Ovary (tissue), 9 donors: ENCODE data around the gene SGMS1. TPM values are rescaled to one million over a fixed set of nuclear protein-coding genes. Genes with fewer than 3 reads are reported as not detected.

Source experiments
- DNase-seq, 5 donors: peaks; one replicate each; pipeline ENCODE4 v3.0.0-alpha.2; 2019 to 2020
- H3K27ac ChIP-seq, 2 donors: fragments of 200-600 bp; one replicate each; pipeline versions ENCODE4 v1.5.1 to v1.8.0; 2019 to 2022
- H3K27me3 ChIP-seq: fragments of 200-600 bp; one replicate; pipeline ENCODE4 v1.8.0; 2022
- H3K36me3 ChIP-seq: fragments of 200-600 bp; sonication (generic); one replicate; pipeline ENCODE4 v1.5.1; 2019
- H3K4me1 ChIP-seq: one replicate; pipeline ENCODE4 v1.8.1; 2013; ENCODE audit warnings: mild to moderate bottlenecking, moderate library complexity; ENCODE audit not compliant: insufficient read depth
- H3K4me3 ChIP-seq: fragments of 200-600 bp; sonication (generic); one replicate; pipeline ENCODE4 v1.5.1; 2017
- H3K9me3 ChIP-seq, 2 donors: fragments of 200-600 bp in 1 of 2; sonication (generic) in 1 of 2; one replicate each; pipeline versions ENCODE4 v1.5.1 to v1.8.1; 2013 to 2019; ENCODE audit warnings: mild to moderate bottlenecking in 1 of 2, moderate library complexity in 1 of 2
- CTCF ChIP-seq, 3 donors: fragments of 450-650 bp in 2 of 3; fragments of 200-600 bp in 1 of 3; IDR thresholded peaks; one replicate each; pipeline versions ENCODE4 v1.5.1 to v1.8.0; 2016 to 2022; ENCODE audit warnings: antibody characterized with exemption in 3 of 3, mild to moderate bottlenecking in 1 of 3
- EP300 ChIP-seq: sonication (generic); formaldehyde crosslinking; IDR thresholded peaks from one replicate; pipeline ENCODE4 v1.6.1; 2017; ENCODE audit warnings: antibody characterized with exemption
- POLR2A ChIP-seq: fragments of 450-650 bp; IDR thresholded peaks from one replicate; pipeline ENCODE4 v1.6.1; 2017; ENCODE audit warnings: antibody characterized with exemption, mild to moderate bottlenecking, moderate library complexity
- WGBS, 3 donors: extraction: QIAGEN DNeasy Blood & Tissue Kit in 1 of 3; methylation state at CpG; one replicate each; pipeline versions ENCODE4 v1.1.5 to v1.1.7; 2013 to 2017; 5-methylcytosine and 5-hydroxymethylcytosine counted together
- intact Hi-C, 4 donors: fragments of 100-400 bp; cut with DNase I; formaldehyde crosslinking; loops; one replicate each; pipeline versions ENCODE4 v1.11.0 to v1.15.1; 2022 to 2023
- polyA plus RNA-seq, 2 donors: library from polyadenylated mRNA; stranded (reverse); fragments of 200-250 nt in 1 of 2; fragments of 350-450 nt in 1 of 2; fragmentation: Illumina TruSeq in 1 of 2; extraction: RNeasy Lipid Tissue Mini Kit (QIAGEN cat#74804) in 1 of 2; gene quantifications; one replicate each; pipeline ENCODE4 v1.2.3, GENCODE V29; 2013 to 2014
- total RNA-seq, 7 donors: library from RNA; depleted of rRNA in 2 of 7; stranded (reverse); fragments of >200 nt in 2 of 7; fragmentation: NEBNext Ultra II Directional in 3 of 7; extraction: Animal tissue kit (Norgen Biotek cat#: 25700) in 3 of 7; gene quantifications; one replicate each; pipeline versions ENCODE4 v1.1.0 to v1.2.4, GENCODE V29; 2016 to 2023
- donor health status: DM: no; HTN: no; CAD: no; lungs with moderate emphysema.
- donor health status: DM: no; HTN: no; CAD: no.
- donor health status: Bipolar disorder and iron deficiency.
- donor health status: DM: yes; HTN: yes; CAD: no.
- donor health status: DM: no; HTN: no; CAD: no.
- donor health status: DM: yes; HTN: yes; CAD: no.

Gene SGMS1
- total and polyA plus RNA-seq, 9 donors: 15.6 to 90.0 (median 39.0) TPM

- Histone ChIP-seq H3K36me3 (no peaks in the 10 kb centered on the region), H3K27ac (no peak overlapping the region), H3K4me3 (no peak overlapping the region), H3K9me3 (no peaks in the 10 kb centered on the region), H3K27me3 (no peaks in the 10 kb centered on the region), H3K4me1 (peaks cover under 1% of the 10 kb centered on the region)
- 97 to 100% (median 98%) methylated on average over 2 of the region's 2 CpGs for WGBS, 3 donors
- intact Hi-C loops: no loop called here
- TF ChIP-seq EP300: no peak
- no peak for TF ChIP-seq CTCF (IDR thresholded peaks at IDR 0.05)
- TF ChIP-seq POLR2A: no peak
- no peak for DNase-seq
Measured at GRCh38 chr10:50582766-50583762, 40.7 kb downstream of the SGMS1 start.

GRCh38 chr10:50582046-50582445 is 41.7 kb downstream of the SGMS1 start:
- no peaks in the 10 kb centered on the region for H3K9me3 ChIP-seq

GRCh38 chr10:50580262-50580891 is 43.4 kb downstream of the SGMS1 start:
- intact Hi-C loops: no loop called here
- no peak overlapping the region for H3K27ac ChIP-seq
- no peak overlapping the region for H3K4me3 ChIP-seq
- TF ChIP-seq CTCF (IDR thresholded peaks at IDR 0.05) (no peak), EP300 (no peak)
- WGBS, 3 donors: 92 to 94% (median 93%) methylated on average over 7 of the region's 7 CpGs
- DNase-seq: no peak
- H3K9me3 ChIP-seq: no peaks in the 10 kb centered on the region
- H3K36me3 ChIP-seq: no peaks in the 10 kb centered on the region
- peaks cover 8% of the 10 kb centered on the region for H3K4me1 ChIP-seq
- no peaks in the 10 kb centered on the region for H3K27me3 ChIP-seq

More at GRCh38 chr10:50582046-50582445, 41.7 kb downstream of the SGMS1 start:
- WGBS, 3 donors: 69 to 80% (median 72%) methylated on average over 5 of the region's 5 CpGs
- TF ChIP-seq POLR2A: no peak
- no peak for TF ChIP-seq EP300
- DNase-seq: no peak
- Histone ChIP-seq H3K27ac (no peak overlapping the region), H3K4me3 (no peak overlapping the region), H3K36me3 (no peaks in the 10 kb centered on the region), H3K4me1 (peaks cover 6% of the 10 kb centered on the region), H3K27me3 (no peaks in the 10 kb centered on the region)
- intact Hi-C loops: no loop called here

GRCh38 chr10:50579491-50580261 is 44.1 kb downstream of the SGMS1 start:
- DNase-seq: no peak
- Histone ChIP-seq H3K9me3 (no peaks in the 10 kb centered on the region), H3K36me3 (no peaks in the 10 kb centered on the region), H3K27me3 (no peaks in the 10 kb centered on the region), H3K4me1 (peaks cover 8% of the 10 kb centered on the region), H3K27ac (no peak overlapping the region), H3K4me3 (no peak overlapping the region)
- TF ChIP-seq CTCF (IDR thresholded peaks at IDR 0.05): no peak
- no peak for TF ChIP-seq EP300
- no peak for TF ChIP-seq POLR2A
- 91 to 96% (median 95%) methylated on average over 4 of the region's 4 CpGs for WGBS, 3 donors
- intact Hi-C loops: no loop called here
